ENCODE results near the gene DDX5.

DNA sequence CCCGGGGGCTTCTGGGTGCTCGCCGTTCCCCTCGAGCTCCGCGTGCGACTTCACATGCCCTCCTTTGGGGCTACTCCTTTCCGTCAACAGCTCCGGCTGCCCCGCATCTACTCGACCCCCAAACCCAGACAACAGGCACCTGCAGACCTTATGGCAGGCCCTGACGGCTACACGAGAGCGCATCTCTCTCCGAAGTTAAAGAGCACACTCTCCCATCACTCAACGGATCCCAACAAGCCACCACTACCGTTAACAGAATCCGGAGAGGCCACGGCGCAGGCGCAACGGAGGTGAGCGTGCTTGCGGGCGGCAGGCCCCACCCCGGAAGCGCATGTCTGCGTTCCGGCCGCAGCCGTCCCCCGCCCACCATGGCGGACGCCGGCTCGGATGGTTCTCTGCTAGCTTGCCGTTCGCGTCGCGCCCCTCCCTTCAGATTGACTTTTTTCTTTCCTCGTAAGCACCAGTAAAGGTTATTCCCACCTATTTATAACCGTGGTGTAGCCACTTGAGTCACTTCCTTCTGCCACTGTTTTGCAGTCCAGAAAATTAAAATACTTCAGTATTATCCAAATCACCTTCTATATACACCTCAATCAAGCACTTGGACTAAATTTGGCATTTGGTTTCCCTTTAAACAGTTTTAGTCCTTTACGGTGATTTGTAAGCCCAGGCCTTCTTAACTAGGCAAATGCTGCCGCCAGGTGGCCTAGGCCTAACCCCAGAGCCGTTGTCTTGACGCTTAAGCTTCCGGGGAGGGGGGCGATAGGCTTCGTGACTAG, 9.1 kb downstream of the DDX5 start, which contains the start of gene POLG2:
- peak in 1 of 2 donors; percentile 56 for TF ChIP-seq POLR2A (IDR thresholded peaks at IDR 0.05)
- TF ChIP-seq, protein P1, sequence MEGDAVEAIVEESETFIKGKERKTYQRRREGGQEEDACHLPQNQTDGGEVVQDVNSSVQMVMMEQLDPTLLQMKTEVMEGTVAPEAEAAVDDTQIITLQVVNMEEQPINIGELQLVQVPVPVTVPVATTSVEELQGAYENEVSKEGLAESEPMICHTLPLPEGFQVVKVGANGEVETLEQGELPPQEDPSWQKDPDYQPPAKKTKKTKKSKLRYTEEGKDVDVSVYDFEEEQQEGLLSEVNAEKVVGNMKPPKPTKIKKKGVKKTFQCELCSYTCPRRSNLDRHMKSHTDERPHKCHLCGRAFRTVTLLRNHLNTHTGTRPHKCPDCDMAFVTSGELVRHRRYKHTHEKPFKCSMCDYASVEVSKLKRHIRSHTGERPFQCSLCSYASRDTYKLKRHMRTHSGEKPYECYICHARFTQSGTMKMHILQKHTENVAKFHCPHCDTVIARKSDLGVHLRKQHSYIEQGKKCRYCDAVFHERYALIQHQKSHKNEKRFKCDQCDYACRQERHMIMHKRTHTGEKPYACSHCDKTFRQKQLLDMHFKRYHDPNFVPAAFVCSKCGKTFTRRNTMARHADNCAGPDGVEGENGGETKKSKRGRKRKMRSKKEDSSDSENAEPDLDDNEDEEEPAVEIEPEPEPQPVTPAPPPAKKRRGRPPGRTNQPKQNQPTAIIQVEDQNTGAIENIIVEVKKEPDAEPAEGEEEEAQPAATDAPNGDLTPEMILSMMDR (IDR thresholded peaks at IDR 0.05): peak in 4 of 6 experiments; percentile 31 to 43 (median 34)
